ENCODE measurements around the gene TMEM200B. TPM values are rescaled to one million over a fixed set of nuclear protein-coding genes. Genes with fewer than 3 reads are reported as not detected.
A peak's percentile ranks its signal among the peaks of the same experiment; 100 is the strongest.
"Not testable (repeated sequence)": the region's sequence is repeated elsewhere in the genome, so short reads cannot be mapped to it uniquely, and the experiment has no call there.

The TMEM200B gene
- total RNA-seq, 1 donor from 2014 or later: 15.4 TPM

GRCh38 chr1:29134695-29135028 lies 11.0 kb upstream of the TMEM200B start:
- no peaks in the 10 kb centered on the region for H3K9me3 Mint-ChIP-seq (ENCODE audit: low read depth)
- no peak overlapping the region for H3K4me3 Mint-ChIP-seq (ENCODE audit: unreplicated experiment)
- no peak for DNase-seq (ENCODE audit: low spot score)
- TF ChIP-seq CTCF (IDR thresholded peaks at IDR 0.05): no peak
- no peaks in the 10 kb centered on the region for H3K27me3 Mint-ChIP-seq (ENCODE audit: low read depth)
- H3K4me1 Mint-ChIP-seq (ENCODE audit: low read depth): no peaks in the 10 kb centered on the region
- H3K36me3 Mint-ChIP-seq (ENCODE audit: low read depth): no peaks in the 10 kb centered on the region
- no peak overlapping the region for H3K27ac Mint-ChIP-seq (ENCODE audit: unreplicated experiment)

GRCh38 chr1:29133861-29134694 lies 10.4 kb upstream of the TMEM200B start:
- Mint-ChIP-seq H3K27me3 (ENCODE audit: low read depth) (no peaks in the 10 kb centered on the region), H3K36me3 (ENCODE audit: low read depth) (no peaks in the 10 kb centered on the region), H3K4me3 (ENCODE audit: unreplicated experiment) (no peak overlapping the region), H3K27ac (ENCODE audit: unreplicated experiment) (no peak overlapping the region), H3K9me3 (ENCODE audit: low read depth) (no peaks in the 10 kb centered on the region), H3K4me1 (ENCODE audit: low read depth) (no peaks in the 10 kb centered on the region)
- DNase-seq (ENCODE audit: low spot score): peak; percentile 68
- TF ChIP-seq CTCF (IDR thresholded peaks at IDR 0.05): no peak

DNA sequence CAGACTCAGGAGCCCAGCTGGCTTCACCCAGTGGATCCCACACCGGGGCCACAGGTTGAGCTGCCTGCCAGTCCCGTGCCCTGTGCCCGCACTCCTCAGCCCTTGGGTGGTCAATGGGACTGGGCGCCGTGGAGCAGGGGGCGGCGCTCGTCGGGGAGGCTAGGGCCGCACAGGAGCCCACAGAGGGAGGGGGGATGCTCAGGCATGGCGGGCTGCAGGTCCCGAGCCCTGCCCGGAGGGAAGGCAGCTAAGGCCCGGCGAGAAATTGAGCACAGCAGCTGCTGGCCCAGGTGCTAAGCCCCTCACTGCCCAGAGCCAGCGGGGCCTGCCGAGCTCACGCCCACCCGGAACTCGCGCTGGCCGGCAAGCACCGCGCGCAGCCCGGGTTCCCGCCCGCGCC lies 7.4 kb upstream of the TMEM200B start:
- DNase-seq (ENCODE audit: low spot score); H3K27ac Mint-ChIP-seq (ENCODE audit: unreplicated experiment); H3K27me3 Mint-ChIP-seq (ENCODE audit: low read depth); H3K4me1 Mint-ChIP-seq (ENCODE audit: low read depth); H3K36me3 Mint-ChIP-seq (ENCODE audit: low read depth); H3K9me3 Mint-ChIP-seq (ENCODE audit: low read depth); H3K4me3 Mint-ChIP-seq (ENCODE audit: unreplicated experiment): not testable (repeated sequence)

DNA sequence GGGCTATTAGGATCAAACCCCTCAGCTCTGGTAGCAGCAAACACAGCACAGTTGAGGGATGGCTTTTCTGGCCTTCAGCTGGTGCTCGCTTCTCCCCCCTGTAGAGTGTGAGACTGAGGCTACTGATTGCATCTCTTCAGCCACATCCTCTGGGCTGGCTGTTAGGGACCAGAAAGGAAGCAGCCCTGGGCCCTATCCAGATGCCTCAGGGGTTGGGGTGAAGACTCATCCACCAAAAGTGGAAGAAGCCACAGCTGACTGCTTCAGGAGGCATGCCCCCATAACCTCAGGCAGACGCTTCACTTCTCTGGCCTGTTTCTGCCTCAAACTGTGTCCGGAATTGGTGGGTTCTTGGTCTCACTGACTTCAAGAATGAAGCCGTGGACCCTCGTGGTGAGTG lies 6.2 kb upstream of the TMEM200B start:
- Mint-ChIP-seq H3K4me3 (ENCODE audit: unreplicated experiment) (no peak overlapping the region), H3K36me3 (ENCODE audit: low read depth) (no peaks in the 10 kb centered on the region), H3K9me3 (ENCODE audit: low read depth) (no peaks in the 10 kb centered on the region), H3K4me1 (ENCODE audit: low read depth) (peaks cover 10% of the 10 kb centered on the region), H3K27me3 (ENCODE audit: low read depth) (no peaks in the 10 kb centered on the region), H3K27ac (ENCODE audit: unreplicated experiment) (no peak overlapping the region)
- DNase-seq (ENCODE audit: low spot score): no peak
- no peak for TF ChIP-seq CTCF (IDR thresholded peaks at IDR 0.05)

DNA sequence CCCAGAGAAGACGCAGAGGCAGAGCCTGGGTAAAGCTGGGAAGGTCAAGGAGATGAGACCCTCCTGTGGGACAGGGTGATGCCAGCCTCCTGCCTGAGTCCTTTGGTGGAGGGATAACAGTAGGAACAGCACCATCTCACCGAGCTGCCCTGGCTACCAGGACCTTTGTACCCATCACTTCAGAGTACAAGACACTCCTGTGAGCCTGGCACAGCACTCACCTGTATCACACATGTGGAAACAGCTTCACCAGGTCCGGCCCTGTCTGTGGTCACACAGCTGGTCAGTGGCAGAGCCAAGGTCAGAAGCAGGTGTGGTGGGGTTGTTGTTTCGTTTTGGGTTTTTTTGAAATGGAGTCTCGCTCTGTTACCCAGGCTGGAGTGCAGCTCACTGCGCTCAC lies 5.0 kb upstream of the TMEM200B start:
- Mint-ChIP-seq H3K36me3 (ENCODE audit: low read depth) (no peaks in the 10 kb centered on the region), H3K27ac (ENCODE audit: unreplicated experiment) (no peak overlapping the region), H3K27me3 (ENCODE audit: low read depth) (no peaks in the 10 kb centered on the region), H3K9me3 (ENCODE audit: low read depth) (no peaks in the 10 kb centered on the region), H3K4me3 (ENCODE audit: unreplicated experiment) (no peak overlapping the region), H3K4me1 (ENCODE audit: low read depth) (peaks cover 10% of the 10 kb centered on the region)
- DNase-seq (ENCODE audit: low spot score): no peak
- TF ChIP-seq CTCF (IDR thresholded peaks at IDR 0.05): no peak

DNA sequence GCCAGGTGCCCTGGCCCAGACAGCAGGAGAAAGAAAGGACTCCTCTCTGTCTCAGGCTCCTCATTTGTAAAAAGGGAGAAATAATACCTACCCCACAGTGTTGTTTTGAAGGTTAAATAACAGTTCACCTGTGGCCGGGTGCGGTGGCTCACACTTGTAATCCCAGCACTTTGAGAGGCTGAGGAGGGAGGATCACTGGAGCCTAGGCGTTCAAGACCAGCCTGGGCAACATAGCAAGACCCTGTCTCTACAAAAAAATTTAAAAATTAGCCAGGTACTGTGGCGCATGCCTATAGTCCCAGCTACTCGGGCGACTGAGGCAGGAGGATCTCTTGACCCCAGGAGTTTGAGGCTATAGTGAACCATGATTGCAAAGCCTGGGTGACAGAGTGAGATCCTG lies 2.5 kb upstream of the TMEM200B start:
- Mint-ChIP-seq H3K4me1 (ENCODE audit: low read depth) (peaks cover 10% of the 10 kb centered on the region), H3K9me3 (ENCODE audit: low read depth) (no peaks in the 10 kb centered on the region), H3K27ac (ENCODE audit: unreplicated experiment) (no peak overlapping the region), H3K4me3 (ENCODE audit: unreplicated experiment) (no peak overlapping the region), H3K36me3 (ENCODE audit: low read depth) (no peaks in the 10 kb centered on the region), H3K27me3 (ENCODE audit: low read depth) (no peaks in the 10 kb centered on the region)
- TF ChIP-seq CTCF (IDR thresholded peaks at IDR 0.05): no peak
- DNase-seq (ENCODE audit: low spot score): no peak

Data from chondrocyte (in vitro differentiated cells).